Endothelial cell of umbilical vein (primary cell): ENCODE results near the gene MYO7B. TPM values are rescaled to one million over a fixed set of nuclear protein-coding genes. Genes with fewer than 3 reads are reported as not detected.

Source experiments
- BruUV-seq: library from RNA; stranded (reverse); fragments of 400-500 nt; replicated peaks from 2 replicates; lab custom pipeline; 2021; lab: Mats Ljungman, UMichigan
- CTCF ChIA-PET: fragments of 300-600, 350-600 bp; sonication (Branson Sonifier 250); formaldehyde crosslinking; loops from one replicate; lab custom pipeline; 2021; ENCODE audit warnings: antibody characterized with exemption, inconsistent platforms; lab: Charles Lee
- POLR2A ChIA-PET: fragments of 300-600, 350-600 bp; sonication (Branson Sonifier 250); formaldehyde crosslinking; loops from one replicate; lab custom pipeline; 2021; ENCODE audit warnings: antibody characterized with exemption, inconsistent platforms; lab: Charles Lee
- DNase-seq: peaks from one replicate; pipeline ENCODE4 v3.0.0-alpha.2; 2011; ENCODE audit warnings: low read depth, low spot score
- FAIRE-seq: peaks from 2 replicates; lab custom pipeline; 2011; peaks lifted over from hg19 to GRCh38; lab: Jason Lieb, UNC
- H2AFZ ChIP-seq: 2 replicates; pipeline ENCODE4 v1.6.0; 2012; ENCODE audit warnings: low read depth, low read length, control low read depth, inconsistent platforms
- H3K27ac ChIP-seq: 2 replicates; pipeline ENCODE4 v1.5.1; 2011; ENCODE audit warnings: low read depth, mild to moderate bottlenecking, control low read depth, low read length, moderate library complexity; ENCODE audit not compliant: insufficient read depth
- H3K27me3 ChIP-seq, 2 experiments: 2 replicates each; pipeline versions ENCODE4 v1.6.0 to v1.6.1; 2011; ENCODE audit warnings: low read length in 2 of 2, mixed read lengths in 1 of 2; ENCODE audit not compliant: control insufficient read depth in 2 of 2, insufficient read depth in 2 of 2
- H3K36me3 ChIP-seq, 2 experiments: 2 replicates in 1 of 2; 3 replicates in 1 of 2; pipeline ENCODE4 v1.5.1; 2011; ENCODE audit warnings: low read length in 2 of 2, mild to moderate bottlenecking in 1 of 2, moderate library complexity in 1 of 2; ENCODE audit not compliant: control insufficient read depth in 2 of 2, insufficient read depth in 2 of 2; ENCODE audit errors: extremely low read depth in 1 of 2
- H3K4me1 ChIP-seq: 3 replicates; pipeline ENCODE4 v1.5.1; 2011; ENCODE audit warnings: mild to moderate bottlenecking, low read length; ENCODE audit not compliant: control insufficient read depth, insufficient read depth; ENCODE audit errors: extremely low read depth
- H3K4me2 ChIP-seq: 2 replicates; pipeline ENCODE4 v1.6.1; 2011; ENCODE audit warnings: low read length, control low read depth, mixed read lengths; ENCODE audit not compliant: insufficient read depth
- H3K4me3 ChIP-seq, 3 experiments: fragments of 200-600 bp in 1 of 3; sonication (generic), shearing (Covaris generic) in 1 of 3; replicated peaks in 1 of 3; 2 replicates each; pipeline ENCODE4 v1.5.1; 2011 to 2016; ENCODE audit warnings: control low read depth in 3 of 3, low read length in 3 of 3, mild to moderate bottlenecking in 2 of 3, inconsistent platforms in 1 of 3, low read depth in 1 of 3, moderate library complexity in 1 of 3; ENCODE audit not compliant: insufficient read depth in 1 of 3
- H3K79me2 ChIP-seq: 2 replicates; pipeline ENCODE4 v1.6.0; 2012; ENCODE audit warnings: low read length, inconsistent platforms; ENCODE audit not compliant: control insufficient read depth, insufficient read depth
- H3K9ac ChIP-seq: replicated peaks from 2 replicates; pipeline ENCODE3; 2011; ENCODE audit warnings: low read length, control low read depth; ENCODE audit not compliant: insufficient read depth; ENCODE audit errors: extremely low read depth
- H3K9me1 ChIP-seq: replicated peaks from 3 replicates; pipeline ENCODE4 v1.6.0; 2011; ENCODE audit warnings: mild to moderate bottlenecking, low read length; ENCODE audit not compliant: control insufficient read depth, insufficient read depth; ENCODE audit errors: extremely low read depth
- H3K9me3 ChIP-seq: replicated peaks from 2 replicates; pipeline ENCODE4 v1.5.1; 2012; ENCODE audit warnings: low read length, inconsistent platforms; ENCODE audit not compliant: control insufficient read depth, insufficient read depth
- H4K20me1 ChIP-seq: replicated peaks from 2 replicates; pipeline ENCODE3; 2011; ENCODE audit warnings: mild to moderate bottlenecking, low read length; ENCODE audit not compliant: control insufficient read depth, insufficient read depth; ENCODE audit errors: extremely low read depth
- CTCF ChIP-seq, 2 donors: IDR thresholded peaks; 1 replicate in 1 of 2; 2 replicates in 1 of 2; pipeline ENCODE4 v1.5.1; 2011; ENCODE audit warnings: low read length in 2 of 2, mild to moderate bottlenecking in 2 of 2, moderate library complexity in 2 of 2, control low read depth in 1 of 2, inconsistent platforms in 1 of 2, low read depth in 1 of 2; ENCODE audit not compliant: insufficient read depth in 1 of 2; ENCODE audit errors: extremely low read depth in 1 of 2
- EZH2 ChIP-seq: IDR thresholded peaks from 2 replicates; pipeline ENCODE4 v1.6.1; 2012; ENCODE audit warnings: borderline replicate concordance, low read depth, mild to moderate bottlenecking, moderate library complexity, low read length, inconsistent platforms; ENCODE audit not compliant: severe bottlenecking
- FOS ChIP-seq: IDR thresholded peaks from 2 replicates; pipeline ENCODE4 v1.6.1; 2011; ENCODE audit warnings: mild to moderate bottlenecking, low read length, moderate library complexity, borderline replicate concordance; ENCODE audit not compliant: insufficient read depth
- GATA2 ChIP-seq: IDR thresholded peaks from 2 replicates; pipeline ENCODE4 v1.7.0; 2011; ENCODE audit warnings: low read depth, mild to moderate bottlenecking, moderate library complexity, mixed read lengths, low read length; ENCODE audit not compliant: insufficient read length, insufficient read depth
- JUN ChIP-seq: IDR thresholded peaks from 2 replicates; pipeline ENCODE4 v1.6.1; 2011; ENCODE audit warnings: borderline replicate concordance, low read depth; ENCODE audit not compliant: insufficient read length, insufficient read depth
- MAX ChIP-seq: IDR thresholded peaks from 2 replicates; pipeline ENCODE4 v1.6.1; 2011; ENCODE audit not compliant: insufficient read depth, insufficient read length
- MYC ChIP-seq: IDR thresholded peaks from one replicate; pipeline ENCODE4 v1.6.1; 2011; ENCODE audit warnings: mild to moderate bottlenecking, low read depth, low read length
- POLR2A ChIP-seq: IDR thresholded peaks from 2 replicates; pipeline ENCODE4 v1.6.1; 2012; ENCODE audit warnings: low read depth, mild to moderate bottlenecking, control low read depth, low read length
- POLR2AphosphoS5 ChIP-seq: IDR thresholded peaks from 2 replicates; pipeline ENCODE4 v1.6.1; 2012; ENCODE audit warnings: low read depth, mild to moderate bottlenecking, control low read depth, low read length, moderate library complexity; ENCODE audit not compliant: insufficient read depth
- dilution Hi-C: fragments of 300-500 bp; cut with MboI; formaldehyde crosslinking; loops from one replicate; pipeline ENCODE4 v1.15.0; 2019; ENCODE audit warnings: low sequenced_read_pairs; ENCODE audit not compliant: extremely low pct_ligation_motif_present
- intact Hi-C: fragments of 100-400 bp; cut with micrococcal nuclease; formaldehyde crosslinking; loops from one replicate; pipeline ENCODE4 v1.10.0; 2022
- polyA plus RNA-seq, 4 experiments: library from polyadenylated mRNA; depleted of rRNA in 3 of 4; stranded (reverse) in 3 of 4; unstranded in 1 of 4; fragments of >200 nt; gene quantifications; 2 replicates each; pipeline versions ENCODE4 v1.2.1 to v1.2.3, GENCODE V29; 2011 to 2012; ENCODE audit warnings: missing spikeins in 1 of 4
- total RNA-seq: library from RNA; stranded (reverse); gene quantifications from 2 replicates; pipeline ENCODE4 v1.2.3, GENCODE V29; 2021

Gene MYO7B
- total and polyA plus RNA-seq, 2 donors (not counting 3 experiments of a cell fraction or from before 2014, with no cell fraction given): 0.17 TPM; not detected in 1

- no peak overlapping the region for H3K9ac ChIP-seq
- TF ChIP-seq POLR2A (no peak), GATA2 (no peak), FOS (no peak)
- no peaks in the 10 kb centered on the region for H4K20me1 ChIP-seq
- H3K4me3 ChIP-seq: no peak overlapping the region
- H3K27ac ChIP-seq: no peak overlapping the region
- H3K79me2 ChIP-seq: no peaks in the 10 kb centered on the region
- no peaks in the 10 kb centered on the region for H3K36me3 ChIP-seq
- peaks cover 18% of the 10 kb centered on the region for H3K4me1 ChIP-seq
- no peak overlapping the region for H3K4me2 ChIP-seq
- FAIRE-seq (no peak), DNase-seq (no peak)
- no TSS peak for BruUV-seq
- no peaks in the 10 kb centered on the region for H3K27me3 ChIP-seq
- intact Hi-C loops: loop anchor here (1.0 kb wide), 1 partner anchor 8 kb away; no protein-coding TSS in a partner anchor
- no peaks in the 10 kb centered on the region for H3K9me3 ChIP-seq
- CTCF ChIA-PET: interaction anchor here (1.2 to 5.7 kb wide), 4 partner anchors 8 to 80 kb away, joined by 3 to 151 read pairs (median 35); no protein-coding TSS in a partner anchor
- dilution Hi-C loops: no loop called here
- POLR2A ChIA-PET: no interaction called here
- H2AFZ ChIP-seq: peak overlapping the region; percentile 74
- no peaks in the 10 kb centered on the region for H3K9me1 ChIP-seq
Measured at GRCh38 chr2:127672341-127673224, 137.1 kb downstream of the MYO7B start.

- H3K4me1 ChIP-seq: peaks cover 18% of the 10 kb centered on the region
- H3K27me3 ChIP-seq: no peaks in the 10 kb centered on the region
- H4K20me1 ChIP-seq: no peaks in the 10 kb centered on the region
- H3K4me2 ChIP-seq: peak overlapping the region; percentile 56
- no peak overlapping the region for H3K9ac ChIP-seq
- no peak for DNase-seq
- no peaks in the 10 kb centered on the region for H3K79me2 ChIP-seq
- no peak overlapping the region for H3K4me3 ChIP-seq
- H3K36me3 ChIP-seq: no peaks in the 10 kb centered on the region
- ChIA-PET CTCF (interaction anchor here (1.2 to 5.7 kb wide), 6 partner anchors 9 to 80 kb away, joined by 3 to 151 read pairs (median 38); no protein-coding TSS in a partner anchor), POLR2A (no interaction called here)
- FAIRE-seq: no peak
- H3K9me3 ChIP-seq: no peaks in the 10 kb centered on the region
- dilution Hi-C loops (no loop called here), intact Hi-C loops (loop anchor here (2.0 kb wide), 2 partner anchors 15 to 25 kb away; no protein-coding TSS in a partner anchor)
- H3K9me1 ChIP-seq: no peaks in the 10 kb centered on the region
- H3K27ac ChIP-seq: no peak overlapping the region
- no peak for TF ChIP-seq FOS
- no peak for TF ChIP-seq POLR2A
- no peak for TF ChIP-seq GATA2
- TF ChIP-seq POLR2AphosphoS5: no peak
- TF ChIP-seq CTCF (IDR thresholded peaks at IDR 0.05; ENCODE audit: extremely low read depth in 1 of 2, insufficient read depth in 1 of 2, low read depth in 1 of 2, low read length in 2 of 2): no peak
- TF ChIP-seq MYC: no peak
- TF ChIP-seq JUN: no peak
- no peak for TF ChIP-seq EZH2
- no peak for TF ChIP-seq MAX
- no TSS peak for BruUV-seq
- H2AFZ ChIP-seq: no peak overlapping the region
Measured at GRCh38 chr2:127673291-127674069, 138.0 kb downstream of the MYO7B start.
